HepG2 (cell line): ENCODE results near the gene ANKZF1. TPM values are rescaled to one million over a fixed set of nuclear protein-coding genes. Genes with fewer than 3 reads are reported as not detected.
A peak's percentile ranks its signal among the peaks of the same experiment; 100 is the strongest.

Experiments
- ELK4 ChIP-seq: sonication (generic); formaldehyde crosslinking; IDR thresholded peaks from 2 replicates; pipeline ENCODE4 v1.9.0; 2021; ENCODE audit warnings: missing genetic modification reagents, borderline replicate concordance
- ETV5 ChIP-seq: IDR thresholded peaks from 2 replicates; pipeline ENCODE4 v1.6.1; 2018; ENCODE audit warnings: missing biosample characterization, missing genetic modification reagents, inconsistent platforms, borderline replicate concordance
- FOXK1 ChIP-seq: sonication (generic); formaldehyde crosslinking; IDR thresholded peaks from 2 replicates; pipeline ENCODE4 v1.4.0; 2020; ENCODE audit warnings: low read depth, missing genetic modification reagents, borderline replicate concordance
- KLF12 ChIP-seq: sonication (generic); formaldehyde crosslinking; IDR thresholded peaks from 2 replicates; pipeline ENCODE4 v1.4.0; 2020; ENCODE audit warnings: missing genetic modification reagents, borderline replicate concordance
- KLF13 ChIP-seq: sonication (generic); formaldehyde crosslinking; IDR thresholded peaks from 2 replicates; pipeline ENCODE4 v1.4.0; 2020; ENCODE audit warnings: mild to moderate bottlenecking, missing genetic modification reagents
- MXI1 ChIP-seq: IDR thresholded peaks from 3 replicates; pipeline ENCODE4 v1.6.1; 2012; ENCODE audit warnings: low read depth, low read length, inconsistent platforms, borderline replicate concordance
- MYC ChIP-seq: sonication (generic); formaldehyde crosslinking; IDR thresholded peaks from 2 replicates; pipeline ENCODE4 v1.9.0; 2021; ENCODE audit warnings: missing genetic modification reagents, borderline replicate concordance
- SOX13 ChIP-seq, 3 experiments: fragments of 450-650 bp in 1 of 3; sonication (generic) in 1 of 3; formaldehyde crosslinking in 1 of 3; IDR thresholded peaks in 2 of 3; conservative IDR thresholded peaks in 1 of 3; 2 replicates each; pipeline versions ENCODE4 v1.5.0 to v1.6.1; 2016 to 2020; ENCODE audit warnings: antibody characterized with exemption in 1 of 3, mild to moderate bottlenecking in 1 of 3, missing compliant biosample characterization in 1 of 3, missing genetic modification reagents in 1 of 3, moderate library complexity in 1 of 3
- SP5 ChIP-seq: IDR thresholded peaks from 2 replicates; pipeline ENCODE4 v1.6.1; 2016; ENCODE audit warnings: low read depth, borderline replicate concordance
- SRSF9 ChIP-seq: fragments of 200-400 bp; formaldehyde crosslinking; IDR thresholded peaks from 2 replicates; pipeline ENCODE4 v1.6.1; 2018; ENCODE audit warnings: borderline replicate concordance, mild to moderate bottlenecking, low read depth, low read length; ENCODE audit not compliant: insufficient read depth, poor library complexity, severe bottlenecking
- THAP9 ChIP-seq: sonication (generic); formaldehyde crosslinking; IDR thresholded peaks from 2 replicates; pipeline ENCODE4; 2020; ENCODE audit warnings: missing genetic modification reagents, mild to moderate bottlenecking, borderline replicate concordance
- ZNF253 ChIP-seq: sonication (generic); formaldehyde crosslinking; IDR thresholded peaks from 2 replicates; pipeline ENCODE4 v1.8.0; 2022; ENCODE audit warnings: mild to moderate bottlenecking, missing genetic modification reagents, borderline replicate concordance
- ZNF280D ChIP-seq: sonication (generic); formaldehyde crosslinking; IDR thresholded peaks from 2 replicates; pipeline ENCODE4 v1.5.1; 2020; ENCODE audit warnings: mild to moderate bottlenecking, missing genetic modification reagents
- ZNF441 ChIP-seq: sonication (generic); formaldehyde crosslinking; IDR thresholded peaks from 2 replicates; pipeline ENCODE4 v1.7.0; 2021; ENCODE audit warnings: missing genetic modification reagents, borderline replicate concordance
- ZNF577 ChIP-seq: sonication (generic); formaldehyde crosslinking; IDR thresholded peaks from 2 replicates; pipeline ENCODE4 v1.4.0; 2020; ENCODE audit warnings: mild to moderate bottlenecking, low read depth, missing genetic modification reagents, borderline replicate concordance
- ZNF616 ChIP-seq: sonication (generic); formaldehyde crosslinking; IDR thresholded peaks from 2 replicates; pipeline ENCODE4 v1.5.0; 2020; ENCODE audit warnings: low read depth, mild to moderate bottlenecking, missing genetic modification reagents
- ZSCAN31 ChIP-seq: sonication (generic); formaldehyde crosslinking; IDR thresholded peaks from 2 replicates; pipeline ENCODE4 v1.5.0; 2020; ENCODE audit warnings: low read depth, mild to moderate bottlenecking, missing genetic modification reagents
- ZZZ3 ChIP-seq: sonication (generic); formaldehyde crosslinking; IDR thresholded peaks from 2 replicates; pipeline ENCODE4 v1.4.0; 2020; ENCODE audit warnings: missing genetic modification reagents, mild to moderate bottlenecking, borderline replicate concordance
- polyA plus RNA-seq, 8 experiments: library from polyadenylated mRNA; depleted of rRNA in 3 of 8; stranded (reverse) in 7 of 8; unstranded in 1 of 8; fragments of >200 nt; fragmentation: Illumina TruSeq in 4 of 8; extraction: Trizol in 4 of 8; gene quantifications; 2 replicates each; pipeline versions ENCODE4 v1.2.1 to v1.2.3, GENCODE V29; 2011 to 2016; ENCODE audit warnings: low read depth in 4 of 8, missing spikeins in 1 of 8, mixed read lengths in 1 of 8; ENCODE audit not compliant: insufficient read depth in 1 of 8
- total RNA-seq, 5 experiments: library from RNA; depleted of rRNA; stranded (reverse); fragments of >200 nt; fragmentation: Illumina TruSeq; extraction: Trizol; gene quantifications; 2 replicates each; pipeline ENCODE4 v1.2.3, GENCODE V29; 2016; ENCODE audit warnings: low read depth in 1 of 5

The ANKZF1 gene
- total and polyA plus RNA-seq, 2 of the 13 experiments (the other 11 are each of a cell fraction or from before 2014, with no cell fraction given), result 25.3 to 128 TPM

- no peak for TF ChIP-seq ZNF577 (CRISPR knock-in tag)
- TF ChIP-seq FOXK1 (CRISPR knock-in tag), result no peak; the same call in 1 of the 2 replicates
- no peak for TF ChIP-seq KLF12 (CRISPR knock-in tag)
- TF ChIP-seq ZZZ3 (CRISPR knock-in tag), result no peak
- no peak for TF ChIP-seq ELK4
- TF ChIP-seq ETV5 (CRISPR knock-in tag), result peak; percentile 13; the same call in 1 of the 2 replicates
- TF ChIP-seq ZNF616 (CRISPR knock-in tag), result no peak; the same call in 1 of the 2 replicates
- peak; percentile 97 for TF ChIP-seq ZNF441 (CRISPR knock-in tag)
- TF ChIP-seq ZNF280D (CRISPR knock-in tag), result no peak
- TF ChIP-seq THAP9 (CRISPR knock-in tag), result peak; percentile 44; the same call in 1 of the 2 replicates
- TF ChIP-seq SRSF9, result no peak
- TF ChIP-seq SP5 (CRISPR knock-in tag), result peak; percentile 88
- no peak for TF ChIP-seq KLF13 (CRISPR knock-in tag)
- peak; percentile 40; the same call in 1 of the 2 replicates for TF ChIP-seq ZSCAN31 (CRISPR knock-in tag)
- TF ChIP-seq SOX13 (IDR thresholded peaks at IDR 0.05), result no peak
- TF ChIP-seq SOX13 (CRISPR knock-in tag; conservative IDR thresholded peaks at IDR 0.05 in 1 of 2, IDR thresholded peaks at IDR 0.05 in 1 of 2), result peak in 1 of 2 experiments; percentile 15; a peak in 1 of 4 replicates
- peak; percentile 78; the same call in 1 of the 3 replicates for TF ChIP-seq MXI1
- TF ChIP-seq ZNF253 (CRISPR knock-in tag), result no peak; the same call in 1 of the 2 replicates
- peak; percentile 76 for TF ChIP-seq MYC (CRISPR knock-in tag)
These were observed 23.1 kb upstream of the ANKZF1 start, which contains the start of gene ZFAND2B (continued) for GRCh38 chr2:219206328-219207133.
